NCI-H128 (cell line): ENCODE results near the gene DAB2IP.

Experiments used
- DNase-seq: peaks from one replicate; lab custom pipeline; 2025; ENCODE audit not compliant: unreplicated experiment; lab: John Stamatoyannopoulos, UW

Gene DAB2IP

GRCh38 chr9:121683652-121684051 lies 32.2 kb downstream of the DAB2IP start:
- DNase-seq = no peak

GRCh38 chr9:121684381-121685145 lies 33.1 kb downstream of the DAB2IP start:
- no peak for DNase-seq

GRCh38 chr9:121685146-121685794 lies 33.8 kb downstream of the DAB2IP start:
- no peak for DNase-seq

- no peak for DNase-seq
Observed at GRCh38 chr9:121685795-121686377, 34.5 kb downstream of the DAB2IP start.

GRCh38 chr9:121686930-121687541 lies 35.6 kb downstream of the DAB2IP start:
- peak; percentile 15 for DNase-seq

- no peak for DNase-seq
Observed at GRCh38 chr9:121688146-121688680, 36.8 kb downstream of the DAB2IP start.

- no peak for DNase-seq
Observed at GRCh38 chr9:121688681-121689080, 37.2 kb downstream of the DAB2IP start.

GRCh38 chr9:121689461-121690157 lies 38.2 kb downstream of the DAB2IP start:
- no peak for DNase-seq

GRCh38 chr9:121690316-121690715 lies 38.9 kb downstream of the DAB2IP start:
- DNase-seq = no peak

GRCh38 chr9:121690766-121691165 lies 39.3 kb downstream of the DAB2IP start:
- DNase-seq = no peak

GRCh38 chr9:121691890-121692289 lies 40.5 kb downstream of the DAB2IP start:
- no peak for DNase-seq

- DNase-seq = no peak
Observed at GRCh38 chr9:121692606-121693387, 41.4 kb downstream of the DAB2IP start.

GRCh38 chr9:121693388-121693670 lies 41.9 kb downstream of the DAB2IP start:
- no peak for DNase-seq

GRCh38 chr9:121694001-121694400 lies 42.6 kb downstream of the DAB2IP start:
- DNase-seq = no peak

- no peak for DNase-seq
Observed at GRCh38 chr9:121694600-121694999, 43.2 kb downstream of the DAB2IP start.

GRCh38 chr9:121696930-121697329 lies 45.5 kb downstream of the DAB2IP start:
- no peak for DNase-seq

- DNase-seq = peak; percentile 18
Observed at GRCh38 chr9:121698627-121699570, 47.5 kb downstream of the DAB2IP start.

GRCh38 chr9:121699571-121700164 lies 48.2 kb downstream of the DAB2IP start:
- no peak for DNase-seq
